Loucy (cell line): Measurements from ENCODE around the gene ACSF3.
"Not testable (repeated sequence)": the region's sequence is repeated elsewhere in the genome, so short reads cannot be mapped to it uniquely, and the experiment has no call there.

ENCODE experiments used
- EZH2phosphoT487 ChIP-seq: fragments of 200-600 bp; IDR thresholded peaks from 2 replicates; pipeline ENCODE4 v1.6.1; 2018; ENCODE audit warnings: antibody characterized with exemption, mild to moderate bottlenecking, moderate library complexity, borderline replicate concordance
- TF ChIP-seq, protein P1 (sequence below): fragments of 200-600 bp; sonication (generic); conservative IDR thresholded peaks from 2 replicates; pipeline ENCODE4 v1.5.1; 2014; ENCODE audit warnings: mild to moderate bottlenecking, antibody characterized with exemption, low read length

GRCh38 chr16:89186593-89187031, 93.0 kb downstream of the ACSF3 start:
- TF ChIP-seq EZH2phosphoT487, result not testable (repeated sequence)
- TF ChIP-seq, protein P1, sequence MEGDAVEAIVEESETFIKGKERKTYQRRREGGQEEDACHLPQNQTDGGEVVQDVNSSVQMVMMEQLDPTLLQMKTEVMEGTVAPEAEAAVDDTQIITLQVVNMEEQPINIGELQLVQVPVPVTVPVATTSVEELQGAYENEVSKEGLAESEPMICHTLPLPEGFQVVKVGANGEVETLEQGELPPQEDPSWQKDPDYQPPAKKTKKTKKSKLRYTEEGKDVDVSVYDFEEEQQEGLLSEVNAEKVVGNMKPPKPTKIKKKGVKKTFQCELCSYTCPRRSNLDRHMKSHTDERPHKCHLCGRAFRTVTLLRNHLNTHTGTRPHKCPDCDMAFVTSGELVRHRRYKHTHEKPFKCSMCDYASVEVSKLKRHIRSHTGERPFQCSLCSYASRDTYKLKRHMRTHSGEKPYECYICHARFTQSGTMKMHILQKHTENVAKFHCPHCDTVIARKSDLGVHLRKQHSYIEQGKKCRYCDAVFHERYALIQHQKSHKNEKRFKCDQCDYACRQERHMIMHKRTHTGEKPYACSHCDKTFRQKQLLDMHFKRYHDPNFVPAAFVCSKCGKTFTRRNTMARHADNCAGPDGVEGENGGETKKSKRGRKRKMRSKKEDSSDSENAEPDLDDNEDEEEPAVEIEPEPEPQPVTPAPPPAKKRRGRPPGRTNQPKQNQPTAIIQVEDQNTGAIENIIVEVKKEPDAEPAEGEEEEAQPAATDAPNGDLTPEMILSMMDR, result not testable (repeated sequence)
